GM12891 (cell line): ENCODE data around the gene CDH13.

Experiments used
- POLR2A ChIP-seq: IDR thresholded peaks from 2 replicates; pipeline ENCODE4 v1.6.1; 2011; ENCODE audit warnings: low read depth, low read length, control low read depth
- SPI1 ChIP-seq: IDR thresholded peaks from 2 replicates; pipeline ENCODE4 v1.6.1; 2011; ENCODE audit warnings: low read depth, low read length, control low read depth
- TAF1 ChIP-seq: IDR thresholded peaks from 2 replicates; pipeline ENCODE4 v1.6.1; 2011; ENCODE audit warnings: low read depth, low read length, control low read depth

DNA sequence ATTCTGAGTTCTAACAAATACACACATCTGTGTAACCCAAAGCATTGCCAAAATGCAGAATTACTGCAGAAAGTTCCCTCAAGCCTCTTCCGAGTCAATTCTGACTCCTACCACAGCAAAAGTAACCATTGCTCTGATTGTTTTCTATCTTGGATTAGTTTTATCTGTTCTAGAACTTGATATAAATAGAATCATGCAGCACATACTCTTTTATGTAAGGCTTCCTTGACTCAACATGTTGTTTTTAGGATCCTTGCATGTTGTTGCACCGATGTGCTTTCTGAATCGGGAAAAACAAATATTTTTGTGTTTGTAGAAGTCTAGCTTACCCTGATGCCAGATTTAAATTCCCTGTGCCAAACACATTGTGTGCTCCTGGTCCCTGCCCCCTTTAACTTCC, 140.4 kb downstream of the CDH13 start:
- no peak for TF ChIP-seq SPI1
- no peak for TF ChIP-seq POLR2A
- no peak for TF ChIP-seq TAF1
